A549 (cell line): Measurements from ENCODE around the gene KDM5B.

Source experiments
- BHLHE40 ChIP-seq: IDR thresholded peaks from 2 replicates; pipeline ENCODE4 v1.6.1; 2012; ENCODE audit warnings: low read depth, low read length, inconsistent platforms
- CTCF ChIP-seq: fragments of >200 bp; sonication (Bioruptor Twin); formaldehyde crosslinking; IDR thresholded peaks from 3 replicates; pipeline ENCODE4 v1.5.1; 2016
- RAD21 ChIP-seq, 2 experiments: fragments of >200 bp in 1 of 2; sonication (Bioruptor Twin) in 1 of 2; formaldehyde crosslinking in 1 of 2; IDR thresholded peaks in 1 of 2; conservative IDR thresholded peaks in 1 of 2; 2 replicates in 1 of 2; 3 replicates in 1 of 2; pipeline ENCODE4 v1.6.1; 2012 to 2018; ENCODE audit warnings: inconsistent platforms in 1 of 2

- no peak for TF ChIP-seq RAD21 (conservative IDR thresholded peaks at IDR 0.05 in 1 of 2, IDR thresholded peaks at IDR 0.05 in 1 of 2)
- TF ChIP-seq BHLHE40: no peak
- TF ChIP-seq CTCF: no peak
Observed at GRCh38 chr1:202689082-202689481, 119.1 kb downstream of the KDM5B start.
